Cardiac fibroblast (primary cell): ENCODE results near the gene TXNRD2.

ENCODE experiments used
- DNase-seq, 2 donors: peaks; one replicate each; pipeline versions ENCODE4 v3.0.0 to v3.0.0-alpha.2; 2010; ENCODE audit warnings: low read depth in 2 of 2
- H3K4me3 ChIP-seq, 2 donors: replicated peaks in 1 of 2; 1 replicate in 1 of 2; 2 replicates in 1 of 2; pipeline ENCODE4 v1.5.1; 2011; ENCODE audit warnings: low read depth in 2 of 2, low read length in 2 of 2, mild to moderate bottlenecking in 2 of 2, moderate library complexity in 1 of 2
- TF ChIP-seq, protein P1 (sequence below): IDR thresholded peaks from one replicate; pipeline ENCODE4 v1.5.1; 2011; ENCODE audit warnings: low read depth, mild to moderate bottlenecking, low read length, inconsistent platforms

Gene TXNRD2

GRCh38 chr22:19923914-19924513, 17.6 kb downstream of the TXNRD2 start:
- no peak overlapping the region for H3K4me3 ChIP-seq
- no peak for DNase-seq
- TF ChIP-seq, protein P1, sequence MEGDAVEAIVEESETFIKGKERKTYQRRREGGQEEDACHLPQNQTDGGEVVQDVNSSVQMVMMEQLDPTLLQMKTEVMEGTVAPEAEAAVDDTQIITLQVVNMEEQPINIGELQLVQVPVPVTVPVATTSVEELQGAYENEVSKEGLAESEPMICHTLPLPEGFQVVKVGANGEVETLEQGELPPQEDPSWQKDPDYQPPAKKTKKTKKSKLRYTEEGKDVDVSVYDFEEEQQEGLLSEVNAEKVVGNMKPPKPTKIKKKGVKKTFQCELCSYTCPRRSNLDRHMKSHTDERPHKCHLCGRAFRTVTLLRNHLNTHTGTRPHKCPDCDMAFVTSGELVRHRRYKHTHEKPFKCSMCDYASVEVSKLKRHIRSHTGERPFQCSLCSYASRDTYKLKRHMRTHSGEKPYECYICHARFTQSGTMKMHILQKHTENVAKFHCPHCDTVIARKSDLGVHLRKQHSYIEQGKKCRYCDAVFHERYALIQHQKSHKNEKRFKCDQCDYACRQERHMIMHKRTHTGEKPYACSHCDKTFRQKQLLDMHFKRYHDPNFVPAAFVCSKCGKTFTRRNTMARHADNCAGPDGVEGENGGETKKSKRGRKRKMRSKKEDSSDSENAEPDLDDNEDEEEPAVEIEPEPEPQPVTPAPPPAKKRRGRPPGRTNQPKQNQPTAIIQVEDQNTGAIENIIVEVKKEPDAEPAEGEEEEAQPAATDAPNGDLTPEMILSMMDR: no peak

DNA sequence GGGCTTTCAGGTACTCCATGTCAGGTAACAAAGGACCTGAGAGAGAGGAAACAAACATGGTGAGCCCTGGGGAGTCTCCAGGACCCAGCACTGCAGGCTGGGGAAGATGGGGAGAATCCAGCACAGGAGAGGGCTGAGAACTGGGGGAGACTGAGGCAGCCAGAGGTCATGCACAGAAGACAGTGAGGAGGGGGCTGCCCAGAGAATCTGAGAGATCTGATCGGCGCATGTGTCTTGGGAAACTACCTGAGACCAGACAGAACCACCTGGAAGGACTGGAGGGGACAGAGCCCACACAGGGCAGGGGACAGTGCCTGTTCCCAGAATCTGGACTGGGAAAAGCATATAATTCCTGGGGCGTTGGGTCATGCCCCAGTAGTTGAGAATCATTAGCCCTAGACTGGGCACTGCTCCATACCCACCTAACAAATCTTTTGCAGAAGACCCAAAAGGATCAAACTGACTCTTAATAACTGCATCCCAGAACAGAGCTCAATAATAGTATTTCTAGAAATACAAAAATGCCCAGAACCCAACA, 20.0 kb downstream of the TXNRD2 start:
- no peak for DNase-seq
- TF ChIP-seq, protein P1: no peak
- no peak overlapping the region for H3K4me3 ChIP-seq

DNA sequence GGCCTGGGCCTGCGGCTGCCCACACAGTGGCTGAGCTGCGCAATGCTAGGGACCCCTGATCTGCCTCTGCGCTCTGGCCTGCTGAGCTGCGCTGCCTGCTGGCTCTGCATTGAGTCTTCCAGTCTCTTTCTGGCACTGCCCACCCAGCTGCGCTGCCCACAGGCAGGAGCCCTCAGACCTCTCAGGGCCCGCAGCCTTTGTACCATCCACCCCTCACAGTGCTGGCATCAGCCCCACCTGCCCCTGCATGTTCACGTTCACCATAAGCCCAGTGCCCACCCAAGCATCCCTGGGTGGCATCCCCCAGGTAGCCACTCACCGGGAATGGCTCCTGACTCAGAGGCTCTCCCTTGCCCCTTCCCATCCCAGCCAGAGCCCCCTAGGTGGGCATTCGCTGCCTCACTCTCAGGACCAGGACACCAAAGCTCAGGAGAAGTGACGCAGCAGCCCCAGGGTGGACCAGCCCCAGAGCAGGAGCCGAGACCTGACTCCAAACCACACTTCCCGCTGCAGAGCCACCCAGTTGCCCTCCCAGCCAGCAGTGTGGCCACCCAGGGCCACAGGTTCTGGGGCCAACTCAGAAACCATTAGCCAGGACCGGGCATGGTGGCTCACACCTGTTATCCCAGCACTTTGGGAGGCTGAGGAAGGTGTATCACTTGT, 21.8 kb downstream of the TXNRD2 start:
- no peak for DNase-seq
- H3K4me3 ChIP-seq: no peak overlapping the region
- TF ChIP-seq, protein P1: no peak

- H3K4me3 ChIP-seq: no peak overlapping the region
- no peak for DNase-seq
- TF ChIP-seq, protein P1: no peak
Measured at GRCh38 chr22:19918332-19919106, 23.1 kb downstream of the TXNRD2 start.

DNA sequence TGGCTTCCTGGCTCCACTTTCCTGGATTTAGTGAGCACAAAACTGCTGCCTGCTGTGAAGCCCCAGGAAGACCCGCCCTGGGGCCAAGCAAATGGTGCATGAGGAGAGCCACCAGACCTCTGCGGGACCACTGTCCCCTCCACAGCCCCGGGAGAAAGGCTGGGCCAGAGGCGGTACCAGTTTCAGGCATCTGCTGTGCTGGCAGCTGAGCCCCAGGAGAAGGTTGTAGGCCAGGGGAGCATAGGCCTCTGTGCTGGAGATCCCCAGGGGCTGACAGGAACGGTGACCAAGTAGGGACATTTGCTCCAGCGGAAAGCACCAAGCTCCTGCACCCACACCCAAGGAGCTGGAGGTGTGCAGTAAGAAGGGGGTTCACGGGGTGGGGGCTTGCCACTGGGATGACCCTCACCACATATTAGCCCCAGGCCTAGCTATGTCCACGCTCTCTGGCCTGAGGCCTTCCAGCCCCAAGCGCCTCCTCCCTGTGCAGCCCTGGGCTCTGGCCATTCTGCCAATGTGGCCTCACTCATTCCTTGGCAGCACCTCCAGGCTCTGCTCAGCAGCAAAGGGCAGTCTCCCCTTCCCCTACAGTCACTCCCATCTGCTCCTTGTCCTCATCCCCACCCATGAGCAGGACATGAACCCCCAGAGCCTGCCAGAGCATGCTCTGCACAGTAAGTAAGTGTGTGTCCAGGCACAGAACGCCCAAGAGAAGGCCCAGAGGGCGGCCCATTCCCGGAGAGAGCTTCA, 24.1 kb downstream of the TXNRD2 start:
- H3K4me3 ChIP-seq: no peak overlapping the region
- TF ChIP-seq, protein P1: no peak
- DNase-seq: no peak

DNA sequence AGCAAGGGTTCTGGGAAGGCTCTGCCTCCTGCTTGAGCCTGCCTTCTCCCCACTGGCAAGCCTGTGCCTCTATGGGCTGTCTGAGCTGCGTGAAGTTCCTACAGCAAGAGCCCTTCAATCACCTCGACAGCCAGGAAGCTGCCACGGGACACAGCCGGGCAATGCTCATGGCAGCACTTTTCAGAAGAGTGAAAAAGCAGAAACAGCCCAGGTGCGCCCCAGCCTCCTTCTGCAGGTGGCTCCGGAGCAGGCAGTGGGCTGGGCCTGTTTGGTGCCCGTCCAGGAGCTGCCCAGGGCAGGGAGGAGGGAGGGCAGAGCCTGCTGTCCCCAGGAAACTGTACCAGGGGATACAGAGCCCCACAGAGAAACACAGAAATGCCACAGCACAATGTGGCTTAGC, 24.7 kb downstream of the TXNRD2 start:
- TF ChIP-seq, protein P1: no peak
- no peak overlapping the region for H3K4me3 ChIP-seq
- no peak for DNase-seq
